ENCODE data around the gene SYT17. TPM values are rescaled to one million over a fixed set of nuclear protein-coding genes. Genes with fewer than 3 reads are reported as not detected.

The SYT17 gene
- total RNA-seq, 6 donors from 2014 or later: 11.6 to 49.2 (median 14.8) TPM

- H3K4me1 ChIP-seq: no peaks in the 10 kb centered on the region
- H3K27ac ChIP-seq: no peak overlapping the region
- H3K27me3 ChIP-seq: no peaks in the 10 kb centered on the region
- no peak overlapping the region for H3K4me3 ChIP-seq
- no peak for TF ChIP-seq CTCF (IDR thresholded peaks at IDR 0.05)
- TF ChIP-seq EP300 (IDR thresholded peaks at IDR 0.05): no peak
- TF ChIP-seq POLR2AphosphoS5 (IDR thresholded peaks at IDR 0.05): no peak
- no peak for TF ChIP-seq POLR2A (IDR thresholded peaks at IDR 0.05)
- ATAC-seq (ENCODE audit: low FRiP score in 2 of 2) (no peak), DNase-seq (no peak)
- 92 to 96% methylated on average over 4 of the region's 4 CpGs for WGBS, 2 donors
- peaks cover 0 to 13% (median 2%) of the 10 kb centered on the region in 4 donors for H3K9me3 ChIP-seq
- H3K36me3 ChIP-seq: peaks cover 0 to 14% (median 2%) of the 10 kb centered on the region in 4 donors
Measured at GRCh38 chr16:19235478-19235877, 67.4 kb downstream of the SYT17 start.

- DNase-seq (no peak), ATAC-seq (ENCODE audit: low FRiP score in 2 of 2) (no peak)
- Histone ChIP-seq H3K36me3 (peaks cover 0 to 14% (median 2%) of the 10 kb centered on the region in 4 donors), H3K4me1 (no peaks in the 10 kb centered on the region), H3K9me3 (peaks cover 0 to 15% (median 2%) of the 10 kb centered on the region in 4 donors), H3K27me3 (no peaks in the 10 kb centered on the region), H3K4me3 (no peak overlapping the region), H3K27ac (no peak overlapping the region)
- TF ChIP-seq POLR2AphosphoS5 (IDR thresholded peaks at IDR 0.05): no peak
- 94 to 95% methylated on average over 4 of the region's 4 CpGs for WGBS, 2 donors
Measured at GRCh38 chr16:19235886-19236285, 67.8 kb downstream of the SYT17 start.

GRCh38 chr16:19236561-19237209 is 68.6 kb downstream of the SYT17 start:
- Histone ChIP-seq H3K27ac (no peak overlapping the region), H3K27me3 (no peaks in the 10 kb centered on the region), H3K9me3 (peaks cover 0 to 15% (median 2%) of the 10 kb centered on the region in 4 donors), H3K4me3 (no peak overlapping the region), H3K4me1 (no peaks in the 10 kb centered on the region), H3K36me3 (peaks cover 0 to 14% (median 2%) of the 10 kb centered on the region in 4 donors)
- 93 to 96% methylated on average over 4 of the region's 4 CpGs for WGBS, 2 donors
- TF ChIP-seq EP300 (IDR thresholded peaks at IDR 0.05): no peak
- TF ChIP-seq POLR2AphosphoS5 (IDR thresholded peaks at IDR 0.05): no peak
- no peak for TF ChIP-seq POLR2A (IDR thresholded peaks at IDR 0.05)
- no peak for TF ChIP-seq CTCF (IDR thresholded peaks at IDR 0.05)
- peak in 1 of 2 donors; percentile 44 for ATAC-seq (ENCODE audit: low FRiP score in 2 of 2)
- no peak for DNase-seq

- no peak for TF ChIP-seq CTCF (IDR thresholded peaks at IDR 0.05)
- no peak for TF ChIP-seq POLR2AphosphoS5 (IDR thresholded peaks at IDR 0.05)
- TF ChIP-seq POLR2A (IDR thresholded peaks at IDR 0.05): no peak
- no peak for TF ChIP-seq EP300 (IDR thresholded peaks at IDR 0.05)
- peaks cover 0 to 13% (median 2%) of the 10 kb centered on the region in 4 donors for H3K36me3 ChIP-seq
- no peaks in the 10 kb centered on the region for H3K27me3 ChIP-seq
- no peak for ATAC-seq (ENCODE audit: low FRiP score in 2 of 2)
- H3K9me3 ChIP-seq: peaks cover 0 to 15% (median 2%) of the 10 kb centered on the region in 4 donors
- no peak overlapping the region for H3K27ac ChIP-seq
- WGBS, 2 donors: 91% methylated on average over 4 of the region's 4 CpGs; no CpG with 5 or more reads in 1 of the 2 donors
- H3K4me3 ChIP-seq: no peak overlapping the region
- DNase-seq: no peak
- no peaks in the 10 kb centered on the region for H3K4me1 ChIP-seq
Measured at GRCh38 chr16:19238406-19238805, 70.4 kb downstream of the SYT17 start.

GRCh38 chr16:19239511-19240155 is 71.6 kb downstream of the SYT17 start:
- H3K9me3 ChIP-seq: peaks cover 0 to 15% (median 2%) of the 10 kb centered on the region in 4 donors
- H3K4me1 ChIP-seq: no peaks in the 10 kb centered on the region
- no peaks in the 10 kb centered on the region for H3K27me3 ChIP-seq
- TF ChIP-seq EP300 (IDR thresholded peaks at IDR 0.05) (no peak), POLR2A (IDR thresholded peaks at IDR 0.05) (no peak)
- WGBS, 2 donors: 88 to 91% methylated on average over 8 to 11 of the region's 13 CpGs
- peaks cover 0 to 6% (median 2%) of the 10 kb centered on the region in 4 donors for H3K36me3 ChIP-seq
- ATAC-seq (ENCODE audit: low FRiP score in 2 of 2) (no peak), DNase-seq (peak in 1 of 2 donors; percentile 64)
- no peak overlapping the region for H3K27ac ChIP-seq
- H3K4me3 ChIP-seq: no peak overlapping the region
